Motor neuron (in vitro differentiated cells): Measurements from ENCODE around the gene SPEM1. TPM values are rescaled to one million over a fixed set of nuclear protein-coding genes. Genes with fewer than 3 reads are reported as not detected.
A peak's percentile ranks its signal among the peaks of the same experiment; 100 is the strongest.
"Not testable (repeated sequence)": the region's sequence is repeated elsewhere in the genome, so short reads cannot be mapped to it uniquely, and the experiment has no call there.

Experiments used
- ATAC-seq, 8 experiments: fragments of 200-7000 bp; cut with Tn5 transposase; replicated peaks in 6 of 8; 2 replicates each; pipeline ENCODE4 v1.8.0; 2021; ENCODE audit warnings: mild to moderate bottlenecking in 8 of 8, moderate library complexity in 8 of 8
- H3K27ac ChIP-seq, 2 donors: fragments of 250-450 bp; sonication (Bioruptor Pico); 2 replicates each; pipeline ENCODE4 v1.9.0; 2021; ENCODE audit warnings: antibody characterized with exemption in 2 of 2, mild to moderate bottlenecking in 2 of 2, moderate library complexity in 1 of 2
- H3K4me1 ChIP-seq, 2 donors: fragments of 250-450 bp; sonication (Bioruptor Pico); replicated peaks in 1 of 2; 2 replicates each; pipeline ENCODE4 v1.6.1; 2021; ENCODE audit warnings: antibody characterized with exemption in 2 of 2, mild to moderate bottlenecking in 2 of 2, moderate library complexity in 1 of 2
- H3K4me3 ChIP-seq, 5 donors: fragments of 250-450 bp; sonication (Bioruptor Pico); 2 replicates each; pipeline ENCODE4 v1.9.0; 2021; ENCODE audit warnings: antibody characterized with exemption in 5 of 5, mild to moderate bottlenecking in 5 of 5, moderate library complexity in 4 of 5
- WGBS, 10 experiments: fragments of 450-650 bp; shearing (Covaris generic); methylation state at CpG; one replicate each; pipeline ENCODE4 v1.0.0; 2022; 5-methylcytosine and 5-hydroxymethylcytosine counted together
- in situ Hi-C, 9 experiments: fragments of 400-800 bp; cut with MboI; loops; one replicate each; pipeline ENCODE4 v1.15.0; 2021; ENCODE audit warnings: low sequenced_read_pairs in 9 of 9, low pct_unique_long_range_greater_than_20kb in 2 of 9; ENCODE audit not compliant: unreplicated experiment in 9 of 9
- total RNA-seq, 8 experiments: library from RNA; unstranded; fragments of 300-600 nt; gene quantifications; 2 replicates each; pipeline versions ENCODE4 v1.2.3 to v1.2.4, GENCODE V29; 2022

SPEM1 gene
- total RNA-seq, 8 experiments from 2014 or later = 1.00 TPM; not detected in 7

DNA sequence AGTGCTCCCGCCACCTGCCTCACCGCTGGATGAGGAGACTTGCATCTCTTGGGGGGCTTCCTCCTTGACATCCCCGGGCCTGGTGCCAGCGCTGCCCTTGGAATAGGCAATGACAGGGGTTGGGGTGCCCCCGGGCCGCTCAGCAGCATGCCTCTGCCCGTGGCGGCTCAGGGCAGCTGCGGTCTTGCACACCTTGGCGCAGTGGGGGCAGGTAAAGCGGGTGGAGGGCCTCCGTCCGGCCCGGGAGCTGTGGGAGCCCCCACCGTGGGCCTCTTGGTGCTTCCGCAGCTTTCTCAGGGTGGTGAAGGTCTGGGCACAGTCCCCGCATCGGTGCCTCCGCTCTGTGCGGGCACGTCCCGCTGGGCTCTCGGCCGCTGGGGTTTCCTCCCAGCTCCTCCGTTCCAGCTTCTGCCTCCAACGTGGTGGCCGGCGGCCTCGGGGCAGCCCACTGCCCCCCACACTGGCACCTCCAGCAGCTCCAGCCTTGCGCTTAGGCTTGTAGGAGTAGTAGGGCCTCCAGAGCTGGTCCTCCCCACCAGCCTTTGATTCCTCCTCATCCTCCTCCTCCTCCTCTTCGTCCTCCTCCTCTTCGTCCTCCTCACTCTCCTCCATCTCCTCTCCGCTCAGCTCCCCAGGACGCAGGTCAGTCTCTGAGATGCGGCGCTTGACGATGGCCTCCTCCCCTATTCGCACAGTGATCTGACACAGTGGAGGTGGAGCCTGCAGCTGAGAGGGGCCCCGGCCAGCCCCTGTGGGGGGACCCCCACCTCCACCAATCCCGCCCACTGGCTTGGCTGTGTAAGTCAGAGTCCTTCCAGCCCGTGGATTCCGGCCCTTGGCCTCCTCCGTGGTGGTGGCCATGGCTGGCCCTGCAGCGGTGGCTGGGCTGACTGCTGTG is 42.6 kb downstream of the SPEM1 start:
- 40 to 100% (median 95%) methylated on average over 1 to 6 of the region's 44 CpGs; no CpG with 5 or more reads in 5 of the 10 experiments for WGBS, 10 experiments
- in situ Hi-C loops = no loop called here
- H3K27ac ChIP-seq = no peak overlapping the region
- ATAC-seq = peak in 5 of 8 experiments; percentile 49 to 62 (median 57)
- H3K4me1 ChIP-seq = peaks cover 5 to 8% of the 10 kb centered on the region in 2 donors
- H3K4me3 ChIP-seq = no peak overlapping the region

DNA sequence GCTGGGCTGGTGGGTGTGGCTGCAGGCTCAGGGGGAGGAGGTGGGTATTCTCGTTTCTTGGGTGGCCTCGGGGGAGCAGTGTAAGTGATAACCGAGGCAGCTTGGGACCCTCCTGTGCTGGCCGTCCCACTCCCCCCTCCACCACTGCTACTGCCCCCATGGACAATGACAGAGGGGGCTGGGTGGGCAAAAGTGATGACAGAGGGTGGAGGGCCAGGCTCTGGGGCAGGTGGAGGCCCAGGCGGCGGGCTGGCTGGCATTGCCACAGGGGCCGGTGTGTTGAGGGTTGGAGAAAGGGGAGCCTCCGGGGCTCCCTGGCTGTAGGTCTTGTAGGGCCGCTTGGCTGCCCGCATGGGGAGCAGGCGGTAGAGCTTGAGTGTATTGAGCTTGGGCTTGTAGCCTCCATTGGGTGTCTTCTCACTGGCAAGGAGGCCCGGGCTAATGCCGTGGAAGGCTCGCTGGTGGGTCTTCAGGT is 43.3 kb downstream of the SPEM1 start:
- Histone ChIP-seq H3K27ac (no peak overlapping the region), H3K4me3 (no peak overlapping the region), H3K4me1 (peaks cover 7 to 11% of the 10 kb centered on the region in 2 donors)
- 92 to 100% (median 97%) methylated on average over 2 to 3 of the region's 14 CpGs; no CpG with 5 or more reads in 6 of the 10 experiments for WGBS, 10 experiments
- in situ Hi-C loops = no loop called here
- peak in 4 of 8 experiments; percentile 17 to 36 (median 30) for ATAC-seq

DNA sequence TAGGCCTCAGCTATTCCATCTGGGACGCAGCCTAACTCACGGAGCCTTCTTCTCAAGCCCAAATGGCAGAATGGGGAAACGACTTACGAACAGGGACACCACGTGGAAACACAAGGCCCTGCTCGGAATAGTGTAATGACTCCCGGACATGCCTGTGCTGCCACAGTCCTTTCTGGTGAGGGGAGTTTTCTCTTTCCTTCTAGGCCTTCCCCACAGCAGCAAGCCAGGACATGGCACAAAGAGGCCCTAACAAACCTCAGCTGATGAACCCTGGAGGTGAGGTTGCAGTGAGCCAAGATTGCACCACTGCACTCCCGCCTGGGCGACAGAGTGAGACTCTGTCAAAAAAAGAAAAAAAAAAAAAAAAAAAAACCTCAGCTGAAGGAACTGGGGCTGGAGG is 44.0 kb downstream of the SPEM1 start:
- Histone ChIP-seq H3K27ac (no peak overlapping the region), H3K4me1 (peaks cover 7 to 11% of the 10 kb centered on the region in 2 donors), H3K4me3 (no peak overlapping the region)
- ATAC-seq = peak in 1 of 8 experiments; percentile 3
- in situ Hi-C loops = no loop called here
- 76 to 100% (median 94%) methylated on average over 2 to 8 of the region's 9 CpGs; no CpG with 5 or more reads in 5 of the 10 experiments for WGBS, 10 experiments

DNA sequence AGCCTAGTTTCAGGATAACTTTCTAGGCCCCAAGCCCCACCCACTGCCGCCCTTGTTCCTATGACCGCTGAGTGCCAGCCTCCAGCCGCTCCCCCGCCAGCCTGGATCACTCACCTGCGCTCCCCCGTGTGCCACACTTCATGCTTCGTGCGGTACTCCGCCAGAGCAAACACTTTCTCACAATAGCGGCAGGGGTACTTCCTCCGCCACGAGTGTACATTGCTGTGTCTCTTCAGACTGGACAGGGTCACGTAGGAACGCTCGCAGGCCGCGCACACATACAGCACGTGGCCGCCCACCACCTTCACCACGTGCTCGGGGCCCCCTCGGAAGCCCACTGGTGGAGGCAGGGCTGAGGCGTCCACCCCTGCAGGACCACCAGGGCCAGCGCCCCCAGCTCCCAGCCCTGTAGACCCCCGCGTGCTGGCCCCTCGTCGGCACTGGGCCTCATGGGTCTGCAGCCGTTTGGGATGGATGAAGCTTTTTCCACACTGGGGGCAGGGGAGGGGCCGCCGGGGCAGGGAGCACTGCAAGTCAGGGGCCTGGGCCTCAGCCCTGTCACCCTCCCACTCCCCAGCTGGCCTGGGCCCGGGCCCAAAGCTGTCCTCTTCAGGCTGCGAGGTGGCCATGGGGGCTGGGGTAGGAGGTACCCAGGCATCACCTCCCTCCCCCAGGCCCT is 45.6 kb downstream of the SPEM1 start:
- H3K27ac ChIP-seq = no peak overlapping the region

DNA sequence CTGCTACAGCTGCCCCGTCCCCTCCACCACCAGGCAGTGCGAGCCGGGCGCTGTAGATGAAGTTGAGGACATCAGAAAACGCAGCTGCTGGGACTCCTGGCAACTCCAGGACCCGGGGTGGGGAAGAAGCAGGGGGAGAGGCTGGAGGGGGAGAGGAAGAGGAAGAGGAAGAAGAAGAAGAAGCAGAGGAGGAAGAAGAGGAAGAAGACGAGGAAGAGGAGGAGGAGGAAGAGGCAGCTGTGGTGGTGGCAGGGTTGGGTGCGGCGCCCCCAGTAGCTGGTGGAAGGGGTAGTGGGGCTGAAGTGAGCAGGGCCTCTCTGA is 46.2 kb downstream of the SPEM1 start:
- H3K27ac ChIP-seq = no peak overlapping the region
- in situ Hi-C loops = no loop called here

More for the DNA sequence above, 45.6 kb downstream of the SPEM1 start:
- WGBS, 10 experiments = 80 to 100% (median 100%) methylated on average over 1 to 3 of the region's 33 CpGs; no CpG with 5 or more reads in 5 of the 10 experiments
- Histone ChIP-seq H3K4me1 (peaks cover 7 to 11% of the 10 kb centered on the region in 2 donors), H3K4me3 (no peak overlapping the region)
- in situ Hi-C loops = no loop called here
- ATAC-seq = peak in 2 of 8 experiments; percentile 8 to 10

DNA sequence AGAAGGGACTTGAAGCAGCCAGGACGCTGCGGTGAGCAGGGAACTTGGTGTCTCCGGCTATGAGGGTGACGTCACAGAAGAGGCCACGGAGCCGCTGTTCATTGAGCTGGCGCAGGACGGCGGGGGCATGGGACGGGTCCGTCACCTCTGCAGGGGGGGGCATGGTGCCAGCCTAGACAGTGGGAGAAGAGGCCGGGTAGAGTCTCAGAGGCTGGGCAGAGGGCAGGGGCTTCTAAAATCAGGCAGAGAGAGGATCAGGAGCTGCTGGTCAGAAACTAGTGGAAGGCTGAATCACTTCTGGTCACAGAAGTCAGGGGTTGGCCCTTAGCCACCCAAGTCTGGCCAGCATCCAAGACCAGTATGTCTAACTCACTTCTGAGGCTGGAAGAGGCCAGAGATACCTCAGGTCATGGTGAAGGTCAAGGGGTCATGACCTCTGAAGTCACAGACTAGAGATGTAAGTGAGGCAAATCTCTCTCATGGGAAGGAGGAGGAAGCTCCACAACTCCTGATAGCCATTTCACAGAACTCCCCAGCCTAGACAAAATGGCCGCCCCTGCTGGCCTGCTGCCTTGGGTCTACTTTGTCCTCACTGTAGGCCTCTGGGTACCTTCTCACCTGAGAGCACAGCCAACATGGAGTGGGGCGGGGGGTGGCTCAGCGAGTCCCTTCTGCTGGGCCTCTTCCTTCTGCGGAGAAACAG is 46.7 kb downstream of the SPEM1 start:
- WGBS, 10 experiments = 60 to 100% (median 84%) methylated on average over 1 to 5 of the region's 16 CpGs; no CpG with 5 or more reads in 4 of the 10 experiments
- Histone ChIP-seq H3K4me1 (peaks cover 7 to 11% of the 10 kb centered on the region in 2 donors), H3K4me3 (no peak overlapping the region), H3K27ac (peak overlapping the region in 1 of 2 donors; percentile 36)
- in situ Hi-C loops = no loop called here
- ATAC-seq = peak in 1 of 8 experiments; percentile 38

More for the DNA sequence above, 46.2 kb downstream of the SPEM1 start:
- Histone ChIP-seq H3K4me1 (peaks cover 7 to 11% of the 10 kb centered on the region in 2 donors), H3K4me3 (no peak overlapping the region)
- no CpG with 5 or more reads among the region's 9 CpGs for WGBS, 10 experiments
- no peak for ATAC-seq

DNA sequence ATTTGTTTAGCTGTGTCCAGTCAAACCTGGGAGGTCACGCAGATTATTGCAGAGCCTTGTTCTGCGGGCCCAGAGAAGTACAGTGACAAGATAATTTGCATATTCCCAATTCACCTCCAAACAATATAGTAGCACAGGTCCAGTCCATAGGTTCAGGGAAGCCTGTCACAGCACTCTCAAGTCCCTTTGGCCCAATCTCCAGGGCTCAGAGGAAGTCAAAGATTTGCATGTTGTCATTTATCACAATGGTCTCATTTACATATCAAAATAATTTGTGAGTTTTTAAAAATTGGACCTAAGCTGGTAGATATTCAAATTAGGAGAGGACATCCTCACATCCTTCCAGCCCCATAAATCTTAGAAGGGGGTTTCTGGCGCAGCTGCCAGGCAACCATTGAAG is 47.4 kb downstream of the SPEM1 start:
- whole genome bisulfite sequencing, 10 experiments = 44 to 100% (median 81%) methylated on average over 1 to 3 of the region's 3 CpGs; no CpG with 5 or more reads in 4 of the 10 experiments
- in situ Hi-C loops = no loop called here
- Histone ChIP-seq H3K4me3 (no peak overlapping the region), H3K4me1 (peaks cover 7 to 11% of the 10 kb centered on the region in 2 donors), H3K27ac (no peak overlapping the region)
- ATAC-seq = no peak

DNA sequence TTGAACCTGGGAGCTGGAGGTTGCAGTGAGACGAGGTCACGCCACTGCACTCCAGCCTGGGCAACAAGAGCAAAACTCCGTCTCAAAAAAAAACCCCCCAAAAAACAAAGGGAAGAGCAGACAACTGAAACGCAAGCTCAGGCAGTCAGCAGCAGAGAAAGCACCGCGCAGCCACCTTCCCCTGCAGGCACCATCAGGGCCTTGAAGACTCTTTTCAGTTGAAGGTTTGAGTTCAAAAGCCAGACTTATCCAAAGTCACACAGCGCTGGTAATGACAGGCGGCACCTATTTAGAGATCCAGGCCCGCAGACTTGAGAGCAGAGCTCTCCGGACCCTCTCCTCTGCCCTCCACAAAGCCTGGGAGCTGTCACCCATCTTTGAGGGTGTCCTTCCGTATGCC is 48.2 kb downstream of the SPEM1 start:
- in situ Hi-C loops = no loop called here
- ATAC-seq = no peak
- 85 to 100% (median 93%) methylated on average over 2 to 7 of the region's 11 CpGs; no CpG with 5 or more reads in 3 of the 10 experiments for WGBS, 10 experiments

DNA sequence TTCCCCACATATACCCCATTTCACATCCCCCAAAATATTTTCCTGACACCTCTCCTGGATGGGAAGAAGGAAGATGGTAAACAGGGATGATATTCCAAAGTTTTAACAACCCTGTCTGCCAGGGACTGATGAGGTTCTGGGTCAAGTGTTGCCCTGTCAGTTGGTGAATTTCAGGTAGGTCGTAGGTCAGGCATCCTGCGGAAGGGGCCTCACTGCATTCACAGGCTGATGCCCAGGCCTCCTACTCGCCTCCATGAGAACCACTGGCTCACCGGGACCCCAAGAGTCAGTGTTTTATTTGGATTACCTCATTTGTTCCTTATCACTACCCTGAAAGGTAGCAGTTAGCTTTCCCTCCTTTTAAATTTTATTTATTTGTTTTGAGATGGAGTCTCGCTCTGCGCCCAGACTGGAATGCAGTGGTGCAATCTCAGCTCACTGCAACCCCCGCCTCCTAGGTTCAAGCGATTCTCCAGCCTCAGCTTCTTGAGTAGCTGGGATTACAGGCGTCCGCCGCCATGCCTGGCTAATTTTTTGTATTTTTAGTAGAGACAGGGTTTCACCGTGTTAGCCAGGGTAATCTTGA is 48.8 kb downstream of the SPEM1 start:
- 81 to 100% (median 93%) methylated on average over 1 to 9 of the region's 12 CpGs; no CpG with 5 or more reads in 4 of the 10 experiments for WGBS, 10 experiments

More for the DNA sequence above, 48.2 kb downstream of the SPEM1 start:
- H3K4me1 ChIP-seq = peaks cover 7 to 11% of the 10 kb centered on the region in 2 donors
- H3K27ac ChIP-seq = no peak overlapping the region
- H3K4me3 ChIP-seq = no peak overlapping the region

DNA sequence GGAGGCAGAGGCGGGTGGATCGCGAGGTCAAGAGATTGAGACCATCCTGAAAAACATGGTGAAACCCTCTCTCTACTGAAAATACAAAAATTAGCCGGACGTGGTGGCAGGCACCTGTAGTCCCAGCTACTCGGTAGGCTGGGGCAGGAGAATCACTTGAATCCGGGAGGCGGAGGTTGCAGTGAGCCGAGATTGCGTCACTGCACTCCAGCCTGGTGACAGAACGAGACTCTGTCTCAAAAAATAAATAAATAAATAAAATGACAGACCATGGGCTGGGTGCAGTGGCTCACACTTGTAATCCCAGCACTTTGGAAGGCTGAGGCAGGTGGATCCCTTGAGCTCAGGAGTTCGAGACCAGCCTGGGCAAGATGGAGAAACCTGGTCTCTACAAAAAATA is 49.7 kb downstream of the SPEM1 start:
- H3K27ac ChIP-seq, in situ Hi-C loops, ATAC-seq, H3K4me3 ChIP-seq: not testable (repeated sequence)
- WGBS, 10 experiments = 89 to 100% (median 98%) methylated on average over 1 to 12 of the region's 12 CpGs; no CpG with 5 or more reads in 2 of the 10 experiments
- H3K4me1 ChIP-seq = peaks cover 7 to 11% of the 10 kb centered on the region in 2 donors

More for the DNA sequence above, 48.8 kb downstream of the SPEM1 start:
- Histone ChIP-seq H3K27ac (no peak overlapping the region), H3K4me1 (peaks cover 7 to 11% of the 10 kb centered on the region in 2 donors), H3K4me3 (no peak overlapping the region)
- in situ Hi-C loops = no loop called here
- ATAC-seq = no peak

DNA sequence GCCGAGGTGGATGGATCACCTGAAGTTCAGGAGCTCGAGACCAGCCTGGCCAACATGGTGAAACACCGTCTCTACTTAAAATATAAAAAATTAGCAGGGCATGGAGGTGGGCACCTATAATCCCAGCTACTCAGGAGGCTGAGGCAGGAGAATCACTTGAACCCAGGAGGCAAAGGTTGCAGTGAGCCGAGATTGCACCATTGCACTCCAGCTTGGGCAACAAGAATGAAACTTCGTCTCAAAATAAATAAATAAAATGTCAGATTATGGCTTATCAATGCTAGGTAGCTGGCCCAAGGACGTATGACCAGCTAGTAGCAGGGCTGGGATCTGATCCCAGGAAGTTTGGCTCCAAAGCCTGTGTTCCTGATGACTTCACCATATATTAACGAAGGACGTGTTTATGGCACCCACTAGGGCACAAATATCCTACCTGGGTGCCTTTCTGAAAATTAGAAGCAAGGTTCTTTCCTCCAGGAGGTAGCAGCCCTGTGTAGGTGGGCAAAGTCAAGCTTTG is 50.4 kb downstream of the SPEM1 start:
- ATAC-seq, H3K4me3 ChIP-seq, in situ Hi-C loops, H3K27ac ChIP-seq: not testable (repeated sequence)
- 66 to 100% (median 90%) methylated on average over 1 to 8 of the region's 8 CpGs; no CpG with 5 or more reads in 1 of the 10 experiments for WGBS, 10 experiments
- H3K4me1 ChIP-seq = peaks cover 7 to 11% of the 10 kb centered on the region in 2 donors
